B cell (primary cell): ENCODE results near the gene FMC1.

Source experiments
- EZH2 ChIP-seq: IDR thresholded peaks from 2 replicates; pipeline ENCODE4 v1.6.1; 2012; ENCODE audit warnings: borderline replicate concordance, low read depth, mild to moderate bottlenecking, moderate library complexity, low read length; ENCODE audit not compliant: insufficient read depth, poor library complexity, severe bottlenecking
- TF ChIP-seq, protein P1 (sequence below): fragments of 200-600 bp; IDR thresholded peaks from one replicate; pipeline ENCODE4 v1.8.0; 2022; ENCODE audit warnings: antibody characterized with exemption, mild to moderate bottlenecking

DNA sequence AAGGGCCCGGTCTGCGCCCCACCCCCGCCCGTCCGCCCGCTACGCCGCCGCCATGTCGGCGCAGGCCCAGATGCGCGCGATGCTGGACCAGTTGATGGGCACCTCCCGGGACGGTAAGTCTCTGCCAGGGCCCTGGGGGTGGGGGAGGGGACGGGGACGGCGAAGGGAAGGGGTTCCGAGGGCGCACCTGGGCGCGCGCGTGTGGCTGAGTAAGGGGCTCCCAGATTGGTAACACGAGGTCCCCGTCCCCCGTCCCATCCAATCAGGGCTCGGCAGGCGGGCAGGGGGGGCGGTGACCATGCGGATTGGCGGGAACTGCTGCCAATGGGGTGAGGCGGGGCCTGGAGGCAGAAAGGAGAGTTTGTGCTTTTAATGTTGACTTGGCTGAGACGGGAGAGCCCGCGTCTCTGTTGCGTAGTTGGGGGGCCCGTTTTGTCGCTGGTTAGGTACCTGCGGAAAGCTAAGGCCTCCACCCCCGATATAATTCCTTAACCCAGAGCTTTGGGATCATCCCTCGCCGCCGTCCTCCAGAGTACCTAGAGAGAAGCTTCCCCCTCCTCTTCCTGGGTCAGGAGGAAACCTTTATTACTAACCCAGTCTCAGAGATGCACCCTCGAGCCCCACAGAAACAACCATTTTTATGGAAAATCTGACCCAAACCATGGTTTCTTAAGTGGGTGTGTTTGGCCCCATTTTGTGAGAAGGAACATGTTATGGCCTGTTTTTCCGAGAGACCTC, 19.2 kb downstream of the FMC1 start:
- TF ChIP-seq, protein P1, sequence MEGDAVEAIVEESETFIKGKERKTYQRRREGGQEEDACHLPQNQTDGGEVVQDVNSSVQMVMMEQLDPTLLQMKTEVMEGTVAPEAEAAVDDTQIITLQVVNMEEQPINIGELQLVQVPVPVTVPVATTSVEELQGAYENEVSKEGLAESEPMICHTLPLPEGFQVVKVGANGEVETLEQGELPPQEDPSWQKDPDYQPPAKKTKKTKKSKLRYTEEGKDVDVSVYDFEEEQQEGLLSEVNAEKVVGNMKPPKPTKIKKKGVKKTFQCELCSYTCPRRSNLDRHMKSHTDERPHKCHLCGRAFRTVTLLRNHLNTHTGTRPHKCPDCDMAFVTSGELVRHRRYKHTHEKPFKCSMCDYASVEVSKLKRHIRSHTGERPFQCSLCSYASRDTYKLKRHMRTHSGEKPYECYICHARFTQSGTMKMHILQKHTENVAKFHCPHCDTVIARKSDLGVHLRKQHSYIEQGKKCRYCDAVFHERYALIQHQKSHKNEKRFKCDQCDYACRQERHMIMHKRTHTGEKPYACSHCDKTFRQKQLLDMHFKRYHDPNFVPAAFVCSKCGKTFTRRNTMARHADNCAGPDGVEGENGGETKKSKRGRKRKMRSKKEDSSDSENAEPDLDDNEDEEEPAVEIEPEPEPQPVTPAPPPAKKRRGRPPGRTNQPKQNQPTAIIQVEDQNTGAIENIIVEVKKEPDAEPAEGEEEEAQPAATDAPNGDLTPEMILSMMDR = no peak
- no peak for TF ChIP-seq EZH2
